KOPT-K1 (cell line): Measurements from ENCODE around the gene SIVA1.

Source experiments
- H3K27ac ChIP-seq: fragments of 200-600 bp; sonication (generic); 2 replicates; pipeline ENCODE4 v1.5.1; 2016; ENCODE audit warnings: antibody characterized with exemption, mild to moderate bottlenecking, low read depth, low read length; ENCODE audit not compliant: poor library complexity, severe bottlenecking
- H3K36me3 ChIP-seq: fragments of 200-600 bp; sonication (generic); 2 replicates; pipeline ENCODE4 v1.5.1; 2017; ENCODE audit warnings: antibody characterized with exemption, mild to moderate bottlenecking, low read length, moderate library complexity; ENCODE audit not compliant: insufficient read depth
- H3K9me3 ChIP-seq: fragments of 200-600 bp; sonication (generic); 2 replicates; pipeline ENCODE4 v1.5.1; 2017; ENCODE audit warnings: antibody characterized with exemption, low read length, mild to moderate bottlenecking; ENCODE audit not compliant: insufficient read depth, poor library complexity, severe bottlenecking

SIVA1 gene

DNA sequence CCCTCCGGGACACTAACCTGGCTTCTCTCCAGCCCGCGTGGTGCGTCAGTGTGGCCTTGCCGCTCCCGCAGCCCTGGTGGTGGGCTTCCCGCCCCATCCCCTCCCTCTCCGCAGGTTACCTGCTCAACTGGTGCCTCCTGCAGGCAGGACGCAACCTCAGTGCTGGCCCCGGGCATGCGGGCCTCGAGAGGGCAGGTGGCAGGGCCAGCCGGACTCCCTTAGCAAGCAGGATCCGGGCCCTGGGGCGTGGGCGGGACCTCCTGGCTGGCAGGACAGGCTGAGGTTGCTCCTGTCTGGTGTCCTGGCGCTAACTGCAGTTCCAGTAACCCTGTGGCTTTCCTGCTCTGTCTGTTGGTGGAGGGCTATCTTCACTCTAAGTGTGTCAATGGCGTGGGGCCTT lies 37.5 kb upstream of the SIVA1 start:
- Histone ChIP-seq H3K27ac (no peak overlapping the region), H3K36me3 (peaks cover 81% of the 10 kb centered on the region), H3K9me3 (no peaks in the 10 kb centered on the region)

- Histone ChIP-seq H3K27ac (no peak overlapping the region), H3K9me3 (no peaks in the 10 kb centered on the region), H3K36me3 (peaks cover 77% of the 10 kb centered on the region)
Observed at GRCh38 chr14:104715871-104716270, 37.1 kb upstream of the SIVA1 start.

DNA sequence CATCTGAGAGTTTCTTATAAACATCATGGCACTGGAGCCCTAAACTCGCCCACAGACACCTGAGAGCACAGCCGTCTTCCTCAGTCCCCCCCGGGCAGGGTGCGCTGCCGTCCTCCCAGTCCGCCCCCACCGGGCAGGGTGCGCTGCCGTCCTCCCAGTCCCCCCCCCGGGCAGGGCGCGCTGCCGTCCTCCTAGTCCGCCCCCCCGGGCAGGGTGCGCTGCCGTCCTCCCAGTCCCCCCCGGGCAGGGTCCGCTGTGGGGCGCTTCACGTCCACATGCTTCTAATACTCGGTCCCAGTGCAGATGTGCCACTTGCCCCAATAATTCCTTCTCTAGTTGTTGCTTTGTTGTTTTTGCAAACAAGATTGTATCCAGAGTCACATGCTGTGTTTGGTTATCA lies 35.8 kb upstream of the SIVA1 start:
- no peak overlapping the region for H3K27ac ChIP-seq
- peaks cover 74% of the 10 kb centered on the region for H3K36me3 ChIP-seq
- H3K9me3 ChIP-seq = no peaks in the 10 kb centered on the region

- H3K36me3 ChIP-seq = peaks cover 74% of the 10 kb centered on the region
- no peak overlapping the region for H3K27ac ChIP-seq
- H3K9me3 ChIP-seq = no peaks in the 10 kb centered on the region
Observed at GRCh38 chr14:104717646-104718045, 35.3 kb upstream of the SIVA1 start.

GRCh38 chr14:104718147-104718546 lies 34.8 kb upstream of the SIVA1 start:
- H3K27ac ChIP-seq = no peak overlapping the region
- no peaks in the 10 kb centered on the region for H3K9me3 ChIP-seq
- peaks cover 70% of the 10 kb centered on the region for H3K36me3 ChIP-seq

DNA sequence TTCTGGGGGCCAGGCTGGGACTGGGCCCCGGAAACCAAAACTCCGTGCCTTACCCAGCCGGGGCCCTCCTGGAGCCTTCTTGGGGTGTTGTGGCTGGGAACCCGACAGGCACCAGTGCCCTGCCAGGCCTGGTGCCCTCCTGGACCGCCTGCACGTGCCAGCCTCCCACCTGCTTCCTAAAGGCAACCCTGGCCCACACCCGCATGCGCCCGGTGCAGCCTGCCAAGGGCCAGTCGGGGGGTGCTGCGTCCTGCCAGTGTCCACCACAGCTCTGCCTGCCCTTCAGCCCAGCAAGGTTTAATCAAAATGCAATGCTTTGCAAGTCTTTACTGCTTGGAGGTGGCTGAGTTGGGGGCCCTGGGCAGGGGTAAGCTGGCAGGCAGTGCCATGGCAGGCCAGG lies 34.1 kb upstream of the SIVA1 start:
- no peaks in the 10 kb centered on the region for H3K9me3 ChIP-seq
- peaks cover 64% of the 10 kb centered on the region for H3K36me3 ChIP-seq
- no peak overlapping the region for H3K27ac ChIP-seq

- Histone ChIP-seq H3K9me3 (no peaks in the 10 kb centered on the region), H3K36me3 (peaks cover 59% of the 10 kb centered on the region), H3K27ac (no peak overlapping the region)
Observed at GRCh38 chr14:104719343-104719742, 33.6 kb upstream of the SIVA1 start.

DNA sequence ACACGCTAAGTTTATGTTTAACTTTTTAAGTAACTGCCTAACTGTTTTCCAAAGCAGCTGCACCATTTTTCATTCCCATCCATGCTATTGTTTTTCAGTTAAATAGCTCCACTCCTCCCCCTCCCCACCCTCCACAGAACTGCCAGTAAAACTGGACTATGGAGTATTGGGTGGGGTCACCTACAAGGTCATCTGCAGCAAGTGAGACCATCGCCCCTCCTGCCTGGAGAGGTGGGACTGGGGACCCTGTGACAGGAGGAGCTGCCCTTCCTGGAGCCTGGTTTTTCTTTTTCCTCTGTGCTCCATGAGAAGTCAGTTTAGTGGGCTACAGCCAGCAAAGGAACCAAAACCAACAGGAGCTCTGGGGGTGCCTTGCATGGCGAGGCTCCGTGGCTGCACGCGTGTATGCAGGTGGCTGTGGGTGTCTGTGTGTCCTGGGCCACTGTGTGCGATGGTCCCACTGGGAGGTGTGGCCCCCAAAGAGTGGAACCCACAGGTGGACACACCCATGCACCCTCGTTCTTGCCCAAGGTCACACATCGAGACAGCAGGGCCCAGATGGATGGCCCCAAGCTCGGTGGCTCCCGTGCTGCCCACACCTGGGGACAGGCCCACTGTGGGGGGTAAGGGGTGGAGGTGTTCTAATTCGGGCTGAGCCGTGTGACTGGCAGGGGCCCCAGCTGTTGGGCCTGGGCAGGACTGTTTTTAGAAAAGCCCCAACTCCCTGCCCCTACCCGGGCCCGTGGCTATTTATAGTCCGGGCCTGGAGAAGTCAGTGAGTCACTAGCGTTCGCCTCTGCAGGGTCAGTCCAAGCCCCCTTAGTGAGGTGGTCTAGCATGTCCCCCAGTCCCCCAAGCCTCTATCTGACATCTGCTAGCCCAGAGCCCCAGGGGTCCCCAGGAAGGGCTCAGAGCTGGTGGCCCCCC lies 31.2 kb upstream of the SIVA1 start:
- no peaks in the 10 kb centered on the region for H3K9me3 ChIP-seq
- peaks cover 38% of the 10 kb centered on the region; the same call in 1 of the 2 replicates for H3K36me3 ChIP-seq
- H3K27ac ChIP-seq = no peak overlapping the region

DNA sequence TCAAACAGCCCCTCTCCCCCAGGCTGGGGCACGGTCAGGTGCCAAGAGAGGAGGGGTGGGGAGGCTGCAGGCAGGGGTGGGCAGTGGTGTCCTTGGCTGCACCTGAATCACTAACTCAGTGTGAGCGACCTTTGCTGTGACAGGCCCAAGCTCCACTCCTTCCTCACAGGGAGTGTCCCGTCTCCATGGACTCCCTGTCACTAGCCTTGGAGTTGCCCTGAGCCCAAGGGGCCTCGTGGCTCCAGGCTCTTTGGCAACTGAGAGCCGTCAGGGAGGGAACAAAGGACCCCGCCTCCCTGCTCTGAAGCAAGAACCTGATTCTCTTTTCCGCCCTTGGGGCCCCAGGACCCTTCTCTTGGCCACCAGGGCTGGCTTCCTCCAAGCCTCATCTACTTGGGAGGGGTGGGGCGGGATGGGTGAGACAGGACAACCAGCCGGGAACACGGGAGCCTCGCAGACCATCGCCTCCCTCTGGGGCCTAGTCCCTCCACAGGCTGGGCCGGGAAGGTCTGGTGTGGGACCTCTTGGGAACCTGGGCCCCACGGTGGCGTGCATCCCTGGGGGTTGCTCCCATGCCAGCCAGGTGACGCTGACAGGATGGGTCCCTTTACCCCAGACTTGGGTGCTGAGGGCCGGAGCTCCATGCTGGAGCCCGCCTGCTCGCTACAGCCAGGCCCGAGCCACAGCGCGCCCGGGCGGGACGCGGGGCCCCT lies 29.9 kb upstream of the SIVA1 start:
- no peak overlapping the region for H3K27ac ChIP-seq
- no peaks in the 10 kb centered on the region for H3K9me3 ChIP-seq
- H3K36me3 ChIP-seq = peaks cover 31% of the 10 kb centered on the region; the same call in 1 of the 2 replicates

DNA sequence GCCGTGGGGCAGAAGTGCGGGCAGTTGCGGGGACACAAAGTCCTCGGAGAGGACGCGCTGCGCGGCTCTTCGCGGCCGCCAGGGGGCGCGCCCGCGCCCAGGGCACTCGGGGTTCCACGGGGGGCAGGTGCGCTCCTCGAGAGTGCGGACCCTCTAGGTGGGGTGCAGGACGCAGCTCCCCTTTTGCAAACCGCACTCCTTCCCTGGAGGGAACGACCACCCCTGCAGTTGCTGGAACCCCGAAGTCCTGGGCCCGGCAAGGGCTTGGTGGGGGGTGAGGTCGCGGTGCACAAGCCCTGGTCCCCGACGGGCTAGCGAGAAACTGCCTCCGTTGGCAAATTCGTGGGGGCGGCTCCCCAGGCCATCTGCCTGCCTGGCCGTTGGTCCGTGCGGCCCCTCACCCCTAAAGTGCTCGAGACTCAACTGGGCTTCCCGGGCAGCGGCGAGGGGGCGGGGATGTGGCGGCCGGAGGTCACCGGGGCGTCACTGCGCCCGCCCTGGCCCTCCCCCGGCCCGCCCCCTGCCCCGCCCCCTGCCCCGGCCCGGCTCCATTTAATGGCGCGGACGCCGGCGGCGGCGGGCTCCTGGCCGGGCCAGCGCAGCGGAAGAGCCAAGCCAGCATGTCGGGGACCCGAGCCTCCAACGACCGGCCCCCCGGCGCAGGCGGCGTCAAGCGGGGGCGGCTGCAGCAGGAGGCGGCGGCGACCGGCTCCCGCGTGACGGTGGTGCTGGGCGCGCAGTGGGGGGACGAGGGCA lies 29.1 kb upstream of the SIVA1 start, which contains the start of gene ADSS1:
Gene ADSS1, plus strand, starts transcription at position 579 of the 756 bp plus-strand sequence. Its CDS starts 42 bp downstream, at position 621.
- no peak within 1 kb of the TSS for H3K27ac ChIP-seq
- H3K36me3 ChIP-seq = peaks cover 30% of the 10 kb centered on the region; the same call in 1 of the 2 replicates
- H3K9me3 ChIP-seq = no peaks in the 10 kb centered on the region

GRCh38 chr14:104724407-104724980 lies 28.5 kb upstream of the SIVA1 start:
- H3K9me3 ChIP-seq = no peaks in the 10 kb centered on the region
- peaks cover 23% of the 10 kb centered on the region; the same call in 1 of the 2 replicates for H3K36me3 ChIP-seq
- H3K27ac ChIP-seq = no peak overlapping the region

DNA sequence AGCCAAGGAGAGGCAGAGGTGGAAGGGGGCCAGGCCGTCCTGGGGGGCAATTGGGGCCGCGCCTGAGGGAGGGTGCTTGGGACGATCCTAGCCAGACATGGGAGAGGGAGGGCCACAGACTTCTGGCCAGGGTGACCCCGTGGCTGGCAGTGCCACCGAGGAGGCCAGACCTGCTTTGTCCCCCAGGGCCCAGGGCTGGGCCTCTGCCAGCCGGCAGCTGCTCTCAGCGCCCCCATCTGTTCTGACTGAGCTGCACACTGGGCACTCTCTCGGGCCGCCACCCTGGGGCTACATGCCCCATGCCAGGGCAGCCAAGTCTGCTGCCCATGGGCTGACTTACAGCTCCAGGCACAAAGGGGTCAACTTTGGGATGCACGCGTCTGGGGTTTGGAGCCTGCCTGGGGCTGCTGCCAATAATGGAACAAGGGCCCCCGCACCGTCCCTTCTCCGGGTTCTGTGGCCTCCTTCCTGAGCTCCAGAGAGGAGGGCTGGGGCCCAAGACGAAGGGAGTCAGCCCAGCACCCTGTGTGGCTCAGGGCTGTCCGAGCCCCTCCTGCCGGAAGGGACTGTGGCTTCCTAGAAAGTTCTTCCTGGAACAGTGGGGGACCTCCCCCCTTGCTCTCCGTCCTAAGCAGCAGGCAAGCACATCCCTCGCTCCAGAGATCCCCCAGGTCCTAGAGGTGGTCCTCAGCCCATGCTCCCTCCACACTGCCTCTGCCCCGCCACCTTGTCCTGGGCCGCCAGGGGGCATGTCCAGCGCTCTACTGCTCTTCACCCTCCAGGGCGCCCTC lies 27.8 kb upstream of the SIVA1 start:
- H3K9me3 ChIP-seq = no peaks in the 10 kb centered on the region
- peaks cover 17% of the 10 kb centered on the region; the same call in 1 of the 2 replicates for H3K36me3 ChIP-seq
- no peak overlapping the region for H3K27ac ChIP-seq

GRCh38 chr14:104725772-104726548 lies 27.0 kb upstream of the SIVA1 start:
- no peaks in the 10 kb centered on the region for H3K9me3 ChIP-seq
- H3K36me3 ChIP-seq = peaks cover 16% of the 10 kb centered on the region; the same call in 1 of the 2 replicates
- H3K27ac ChIP-seq = no peak overlapping the region
